PC-9 (cell line): ENCODE data around the gene RAB22A. TPM values are rescaled to one million over a fixed set of nuclear protein-coding genes. Genes with fewer than 3 reads are reported as not detected.

Experiments used
- BruUV-seq: library from RNA; stranded (reverse); fragments of 400-500 nt; replicated peaks from 2 replicates; lab custom pipeline; 2021; lab: Mats Ljungman, UMichigan
- CTCF ChIA-PET: fragments of 300-600 bp; sonication (Branson Sonifier 250); formaldehyde crosslinking; loops from one replicate; lab custom pipeline; 2022; ENCODE audit warnings: antibody characterized with exemption; lab: Charles Lee
- POLR2A ChIA-PET: fragments of 300-600 bp; sonication (Branson Sonifier 250); formaldehyde crosslinking; loops from one replicate; lab custom pipeline; 2022; ENCODE audit warnings: antibody characterized with exemption; ENCODE audit not compliant: unreplicated experiment; lab: Charles Lee
- DNase-seq, 2 experiments: peaks; one replicate each; pipeline versions ENCODE4 v3.0.0 to v3.0.0-alpha.2; 2015 to 2022; ENCODE audit warnings: mixed read lengths in 1 of 2
- H2AFZ ChIP-seq: fragments of 200-600 bp; sonication (generic); 2 replicates; pipeline ENCODE4 v1.8.1; 2017; ENCODE audit warnings: antibody characterized with exemption
- H3F3A ChIP-seq: fragments of 200-600 bp; sonication (generic); 2 replicates; pipeline ENCODE4 v1.8.1; 2017; ENCODE audit warnings: antibody characterized with exemption, mild to moderate bottlenecking, low read depth; ENCODE audit not compliant: insufficient read depth
- H3K27ac ChIP-seq: fragments of 200-600 bp; sonication (generic); 2 replicates; pipeline ENCODE4 v1.6.1; 2016; ENCODE audit warnings: mixed run types
- H3K27me3 ChIP-seq: fragments of 200-600 bp; sonication (generic); 2 replicates; pipeline ENCODE4 v1.6.1; 2016; ENCODE audit warnings: low read depth, mixed run types; ENCODE audit not compliant: insufficient read depth
- H3K36me3 ChIP-seq: fragments of 200-600 bp; sonication (generic); 2 replicates; pipeline ENCODE4 v1.6.1; 2016; ENCODE audit warnings: low read depth, mixed run types
- H3K4me1 ChIP-seq: fragments of 200-600 bp; sonication (generic); replicated peaks from 2 replicates; pipeline ENCODE4 v1.6.1; 2016; ENCODE audit warnings: mixed run types; ENCODE audit not compliant: insufficient read depth
- H3K4me2 ChIP-seq: fragments of 200-600 bp; sonication (generic); 2 replicates; pipeline ENCODE4 v1.6.1; 2017; ENCODE audit warnings: mixed run types
- H3K4me3 ChIP-seq: fragments of 200-600 bp; sonication (generic); 2 replicates; pipeline ENCODE4 v1.6.1; 2016; ENCODE audit warnings: mixed run types
- H3K79me2 ChIP-seq: fragments of 200-600 bp; sonication (generic); 2 replicates; pipeline ENCODE4 v1.6.1; 2017; ENCODE audit warnings: low read depth, mixed run types
- H3K9me2 ChIP-seq: fragments of 200-600 bp; sonication (generic); 2 replicates; pipeline ENCODE4 v1.8.1; 2017; ENCODE audit warnings: mild to moderate bottlenecking; ENCODE audit not compliant: insufficient read depth
- H3K9me3 ChIP-seq: fragments of 200-600 bp; sonication (generic); 2 replicates; pipeline ENCODE4 v1.8.1; 2016; ENCODE audit warnings: low read depth; ENCODE audit not compliant: insufficient read depth
- H4K20me1 ChIP-seq: fragments of 200-600 bp; sonication (generic); 2 replicates; pipeline ENCODE4 v1.8.1; 2017; ENCODE audit not compliant: insufficient read depth
- CTCF ChIP-seq: fragments of 200-600 bp; sonication (generic); conservative IDR thresholded peaks from 2 replicates; pipeline ENCODE4 v1.6.1; 2017; ENCODE audit warnings: mixed run types, antibody characterized with exemption, mild to moderate bottlenecking, moderate library complexity
- EZH2 ChIP-seq: fragments of 200-600 bp; sonication (generic); IDR thresholded peaks from 2 replicates; pipeline ENCODE4 v1.8.0; 2017; ENCODE audit warnings: antibody characterized with exemption, low read depth
- intact Hi-C: fragments of 100-400 bp; cut with micrococcal nuclease; formaldehyde crosslinking; loops from one replicate; pipeline ENCODE4 v1.10.0; 2022; ENCODE audit not compliant: unreplicated experiment
- total RNA-seq: library from RNA; stranded (reverse); gene quantifications from 2 replicates; pipeline ENCODE4 v1.2.3, GENCODE V29; 2021

RAB22A gene
- total RNA-seq, 1 experiment from 2014 or later = 28.9 TPM

DNA sequence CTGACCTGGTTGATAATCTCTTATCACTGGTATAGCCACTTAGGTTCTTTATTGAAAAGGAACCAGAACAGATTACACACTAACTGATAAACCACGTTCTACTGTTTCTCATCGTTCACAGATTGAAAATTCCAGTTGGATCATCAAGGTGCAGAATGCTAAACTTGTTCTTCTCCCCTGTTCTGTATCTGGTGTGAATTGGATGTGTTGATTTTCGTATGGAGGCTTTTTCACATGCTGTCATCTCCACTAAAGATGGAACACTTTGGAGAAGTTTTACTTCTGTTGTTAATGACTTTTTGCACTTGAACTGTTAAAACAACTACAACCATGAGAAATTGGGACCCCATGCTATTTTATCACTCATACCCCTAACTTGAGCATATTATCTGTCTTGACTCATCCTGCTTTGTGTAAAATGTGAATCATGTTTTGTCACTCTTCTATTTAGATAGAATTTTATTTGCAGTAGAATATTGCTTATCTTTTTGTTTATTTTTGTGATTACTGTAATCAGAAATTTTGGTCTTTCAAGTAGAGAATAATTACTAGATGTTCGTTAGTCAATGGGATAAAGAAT is 97.0 kb downstream of the RAB22A start:
- Histone ChIP-seq H2AFZ (no peak overlapping the region), H3K9me2 (no peaks in the 10 kb centered on the region), H3K79me2 (peaks cover 99% of the 10 kb centered on the region), H3F3A (peaks cover 9% of the 10 kb centered on the region), H3K4me3 (no peak overlapping the region), H3K36me3 (0 out of 2 replicates have a peak, but pooled peaks cover 4% of the 10 kb centered on the region), H3K27ac (peak overlapping the region; percentile 27; the same call in 1 of the 2 replicates), H3K27me3 (no peaks in the 10 kb centered on the region), H3K9me3 (no peaks in the 10 kb centered on the region), H3K4me1 (peaks cover 23% of the 10 kb centered on the region), H4K20me1 (peaks cover 61% of the 10 kb centered on the region), H3K4me2 (no peak overlapping the region)
- no TSS peak for BruUV-seq
- TF ChIP-seq EZH2 (no peak), CTCF (no peak)
- ChIA-PET POLR2A (interaction anchor here (0.6 to 0.7 kb wide), 3 partner anchors 18 to 72 kb away, joined by 3 to 4 read pairs (median 4); partner anchors contain the start of gene VAPB), CTCF (no interaction called here)
- DNase-seq = no peak
- intact Hi-C loops = no loop called here

- CTCF ChIA-PET = no interaction called here
- no peak for DNase-seq
- POLR2A ChIA-PET = interaction anchor here (0.6 to 0.7 kb wide), 3 partner anchors 19 to 73 kb away, joined by 3 to 4 read pairs (median 4); partner anchors contain the start of gene VAPB
- intact Hi-C loops = no loop called here
- Histone ChIP-seq H3K4me3 (no peak overlapping the region), H3K36me3 (0 out of 2 replicates have a peak, but pooled peaks cover 4% of the 10 kb centered on the region), H4K20me1 (peaks cover 54% of the 10 kb centered on the region), H3K9me2 (no peaks in the 10 kb centered on the region), H3K4me1 (peaks cover 23% of the 10 kb centered on the region), H3K27ac (peak overlapping the region; percentile 27), H3K9me3 (no peaks in the 10 kb centered on the region), H3K27me3 (no peaks in the 10 kb centered on the region), H2AFZ (no peak overlapping the region), H3K4me2 (no peak overlapping the region), H3F3A (peaks cover 14% of the 10 kb centered on the region), H3K79me2 (peaks cover 99% of the 10 kb centered on the region)
- TF ChIP-seq CTCF (no peak), EZH2 (no peak)
- no TSS peak for BruUV-seq
Observed at GRCh38 chr20:58407201-58407873, 97.8 kb downstream of the RAB22A start.

- no peak overlapping the region for H2AFZ ChIP-seq
- no peak for TF ChIP-seq EZH2
- TF ChIP-seq CTCF = no peak
- peaks cover 47% of the 10 kb centered on the region for H4K20me1 ChIP-seq
- ChIA-PET POLR2A (interaction anchor here (0.5 kb wide), 1 partner anchor 19 kb away, joined by 4 read pairs; no protein-coding TSS in a partner anchor), CTCF (interaction anchor here (0.6 kb wide), 1 partner anchor 475 kb away, joined by 3 read pairs; no protein-coding TSS in a partner anchor)
- no peaks in the 10 kb centered on the region for H3K9me2 ChIP-seq
- H3K4me2 ChIP-seq = peak overlapping the region; percentile 4; the same call in 1 of the 2 replicates
- no peaks in the 10 kb centered on the region for H3K9me3 ChIP-seq
- peaks cover 23% of the 10 kb centered on the region for H3K4me1 ChIP-seq
- BruUV-seq = no TSS peak
- H3K36me3 ChIP-seq = 0 out of 2 replicates have a peak, but pooled peaks cover 4% of the 10 kb centered on the region
- H3F3A ChIP-seq = peaks cover 14% of the 10 kb centered on the region
- no peaks in the 10 kb centered on the region for H3K27me3 ChIP-seq
- H3K4me3 ChIP-seq = no peak overlapping the region
- no peak for DNase-seq
- peaks cover 98% of the 10 kb centered on the region for H3K79me2 ChIP-seq
- intact Hi-C loops = no loop called here
- peak overlapping the region; percentile 27 for H3K27ac ChIP-seq
Observed at GRCh38 chr20:58407966-58408557, 98.5 kb downstream of the RAB22A start.
